T47D (cell line): ENCODE results near the gene GSTO1.
"Not testable (repeated sequence)": the region's sequence is repeated elsewhere in the genome, so short reads cannot be mapped to it uniquely, and the experiment has no call there.

Source experiments
- DNase-seq, 2 experiments: peaks; one replicate each; pipeline versions ENCODE4 v3.0.0 to v3.0.0-alpha.2; 2011 to 2012; ENCODE audit warnings: low read depth in 1 of 2, low spot score in 1 of 2
- JUND ChIP-seq: IDR thresholded peaks from 2 replicates; pipeline ENCODE4 v1.6.1; 2012; ENCODE audit warnings: low read depth
- in situ Hi-C: cut with HindIII; loops from 2 replicates; pipeline ENCODE4 v1.10.0; 2016; ENCODE audit warnings: low sequenced_read_pairs, low pct_unique_long_range_greater_than_20kb

Gene GSTO1

DNA sequence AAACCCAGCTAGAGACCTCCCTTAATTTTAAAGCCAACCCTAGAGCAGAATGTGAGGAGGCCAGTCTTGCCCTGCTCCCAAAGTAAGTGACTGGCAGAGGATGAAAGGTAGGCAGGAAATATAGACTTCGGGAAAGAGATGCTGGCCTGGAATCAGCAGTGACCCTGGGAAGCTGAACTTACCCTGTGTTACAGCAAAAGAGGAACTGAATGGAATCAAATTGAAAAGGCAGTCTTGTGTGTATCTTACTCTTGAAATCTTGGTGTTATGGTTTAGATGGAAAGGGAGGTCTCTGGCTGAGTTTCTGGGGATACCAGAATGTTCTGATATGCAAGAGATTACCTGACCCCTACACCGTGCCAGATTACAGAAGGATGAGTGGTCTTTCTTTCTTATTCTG, 14.6 kb upstream of the GSTO1 start:
- DNase-seq: no peak
- in situ Hi-C loops: no loop called here
- TF ChIP-seq JUND: no peak

DNA sequence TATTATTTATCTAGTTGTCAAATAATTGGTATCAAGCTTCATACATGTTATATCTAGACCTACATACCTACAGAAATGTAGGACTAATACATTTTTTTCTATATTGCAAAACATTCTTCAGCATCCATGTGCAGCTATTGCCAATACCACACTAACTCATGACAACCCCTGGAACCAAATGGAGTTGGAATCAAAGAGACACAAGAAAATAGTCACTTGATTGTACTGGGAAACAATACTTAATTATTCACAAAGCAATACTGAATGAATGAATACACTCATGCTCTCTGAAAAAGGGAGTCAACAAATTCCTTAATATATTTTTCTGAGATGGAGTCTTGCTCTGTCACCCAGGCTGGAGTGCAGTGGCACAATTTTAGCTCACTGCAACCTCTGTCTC, 12.1 kb upstream of the GSTO1 start:
- TF ChIP-seq JUND: no peak
- no peak for DNase-seq
- in situ Hi-C loops: no loop called here

DNA sequence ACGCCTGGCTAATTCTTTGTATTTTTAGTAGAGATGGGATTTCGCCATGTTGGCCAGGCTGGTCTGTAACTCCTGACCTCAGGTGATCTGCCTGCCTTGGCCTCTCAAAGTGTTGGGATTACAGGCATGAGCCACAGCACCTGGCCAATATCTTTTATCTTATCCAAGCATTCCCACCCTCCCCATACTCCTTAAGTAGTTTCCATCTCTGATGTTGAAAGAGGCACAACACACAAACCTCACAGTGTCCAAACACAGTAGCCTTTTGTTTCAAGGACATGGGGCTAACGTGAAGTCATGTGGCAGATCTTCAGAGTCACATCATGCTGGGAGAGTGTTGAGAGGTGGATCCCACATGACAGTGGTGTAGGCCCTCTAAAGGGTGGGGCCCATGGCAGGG, 11.7 kb upstream of the GSTO1 start:
- DNase-seq, in situ Hi-C loops: not testable (repeated sequence)

DNA sequence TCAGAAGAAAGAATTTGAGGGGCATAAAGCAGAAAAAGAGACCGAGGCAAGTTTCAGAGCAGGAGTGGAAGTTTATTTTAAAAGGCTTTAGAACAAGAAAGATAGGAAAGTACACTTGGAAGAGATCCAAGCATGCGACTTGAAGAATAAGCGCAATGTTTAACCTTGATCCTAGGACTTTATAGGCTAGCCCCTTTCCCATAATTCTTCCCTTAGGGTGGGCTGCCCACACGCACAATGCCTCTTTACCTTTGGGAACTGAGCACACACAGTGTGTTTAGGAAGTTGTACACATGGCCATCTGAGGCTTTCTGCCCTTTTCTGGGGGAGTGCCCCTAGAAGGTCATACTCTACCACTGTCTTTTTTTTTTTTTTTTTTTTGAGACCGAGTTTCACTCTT, 11.2 kb upstream of the GSTO1 start:
- no peak for TF ChIP-seq JUND
- no peak for DNase-seq
- in situ Hi-C loops: no loop called here

DNA sequence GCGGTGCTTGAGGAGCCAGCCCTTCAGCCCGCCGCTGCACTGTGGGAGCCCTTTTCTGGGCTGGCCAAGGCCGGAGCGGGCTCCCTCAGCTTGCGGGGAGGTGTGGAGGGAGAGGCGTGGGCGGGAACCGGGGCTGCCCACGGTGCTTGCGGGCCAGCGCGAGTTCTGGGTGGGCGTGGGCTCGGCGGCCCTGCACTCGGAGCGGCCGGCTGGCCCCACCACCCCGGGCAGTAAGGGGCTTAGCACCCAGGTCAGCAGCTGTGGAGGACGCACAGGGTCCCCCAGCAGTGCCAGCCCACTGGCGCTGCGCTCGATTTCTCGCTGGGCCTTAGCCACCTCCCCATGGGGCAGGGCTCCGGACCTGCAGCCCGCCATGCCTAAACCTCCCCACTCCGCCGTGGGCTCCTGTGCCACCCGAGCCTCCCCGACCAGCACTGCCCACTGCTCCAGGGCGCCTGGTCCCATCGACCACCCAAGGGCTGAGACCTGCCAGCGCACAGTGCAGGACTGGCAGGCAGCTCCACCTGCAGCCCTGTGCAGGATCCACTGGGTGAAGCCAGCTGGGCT, 9.5 kb upstream of the GSTO1 start:
- no peak for DNase-seq
- TF ChIP-seq JUND: no peak
- in situ Hi-C loops: no loop called here

DNA sequence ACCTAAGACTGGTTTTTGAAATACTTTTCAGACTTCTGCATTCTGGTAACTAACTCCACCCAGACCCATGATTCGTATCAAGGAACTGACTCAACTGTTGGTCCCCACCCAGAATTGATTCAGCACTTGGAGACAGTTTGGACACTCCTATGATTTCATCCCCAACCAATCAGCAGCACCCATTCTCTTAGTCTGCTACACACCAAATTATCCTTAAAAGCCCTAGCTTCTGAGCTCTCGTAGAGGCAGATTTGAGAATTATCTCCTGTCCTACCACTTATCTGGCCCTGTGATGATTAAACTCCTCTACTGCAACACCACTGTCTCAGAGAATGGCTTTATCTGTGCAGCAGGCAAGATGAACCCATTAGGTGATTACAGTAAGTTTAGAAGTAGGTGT, 7.7 kb upstream of the GSTO1 start:
- no peak for DNase-seq
- no peak for TF ChIP-seq JUND
- in situ Hi-C loops: no loop called here

DNA sequence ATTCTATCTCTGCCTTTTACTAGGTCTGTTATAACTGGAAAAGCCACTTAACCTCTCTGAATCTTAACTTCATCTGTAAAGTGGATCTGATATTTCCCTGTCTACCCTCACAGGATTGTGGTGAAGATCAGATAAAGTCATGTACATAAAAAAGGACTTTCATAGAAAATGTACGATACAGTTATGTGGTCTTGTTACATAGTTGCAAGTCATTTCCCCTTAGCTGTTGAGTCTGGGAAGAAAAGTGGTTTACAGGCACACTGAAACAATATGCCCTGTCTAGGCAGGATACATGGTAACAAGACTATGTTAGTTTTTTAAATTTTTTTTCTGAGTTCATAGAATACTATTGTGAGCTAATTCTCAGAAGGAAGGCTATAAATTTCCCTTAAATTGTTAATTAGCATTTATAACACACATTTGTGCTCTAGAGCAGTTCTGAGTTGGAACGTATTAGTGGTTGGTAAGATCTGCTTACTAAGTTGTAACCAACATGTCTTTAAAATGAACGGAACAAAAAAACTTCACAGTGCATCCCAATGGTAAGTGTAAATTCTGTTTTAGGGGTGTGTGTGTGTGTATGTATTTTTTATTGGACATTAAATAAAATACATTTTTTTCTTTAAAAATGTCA, 7.1 kb upstream of the GSTO1 start:
- DNase-seq: no peak

DNA sequence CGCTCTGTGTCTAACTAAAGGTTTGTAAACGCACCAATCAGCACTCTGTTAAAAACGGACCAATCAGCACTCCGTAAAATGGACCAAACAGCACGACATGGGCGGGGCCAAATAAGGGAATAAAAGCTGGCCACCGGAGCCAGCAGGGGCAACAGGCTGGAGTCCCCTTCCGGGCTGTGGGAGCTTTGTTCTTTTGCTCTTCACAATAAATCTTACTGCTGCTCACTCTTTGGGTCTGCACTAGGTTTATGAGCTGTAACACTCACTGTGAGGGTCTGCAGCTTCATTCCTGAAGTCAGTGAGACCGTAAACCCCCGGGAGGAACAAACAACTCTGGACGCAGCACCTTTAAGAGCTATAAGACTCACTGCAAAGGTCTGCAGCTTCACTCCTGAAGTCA, 5.8 kb upstream of the GSTO1 start:
- in situ Hi-C loops: not testable (repeated sequence)

More for the DNA sequence above, 7.1 kb upstream of the GSTO1 start:
- in situ Hi-C loops: no loop called here
- no peak for TF ChIP-seq JUND

DNA sequence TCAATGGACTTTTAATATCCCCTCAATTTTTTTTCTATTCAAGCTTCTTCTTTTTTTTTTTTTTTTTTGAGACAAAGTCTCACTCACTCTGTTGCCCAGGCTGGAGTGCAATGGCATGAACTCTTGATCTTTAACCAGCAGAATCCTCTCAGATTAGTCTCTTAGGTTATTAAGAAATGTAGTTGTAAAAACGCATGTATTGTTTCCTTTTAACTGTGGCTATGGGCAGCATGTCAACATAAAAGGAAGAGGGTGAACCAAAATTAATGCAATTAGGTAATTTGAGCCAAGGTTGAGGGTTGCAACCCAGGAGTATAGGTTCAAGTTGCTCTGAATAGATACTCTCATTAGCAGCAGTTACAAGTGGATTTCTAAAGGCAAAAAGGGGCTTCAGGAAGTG, 4.3 kb upstream of the GSTO1 start:
- DNase-seq: no peak
- no peak for TF ChIP-seq JUND
- in situ Hi-C loops: no loop called here

More for the DNA sequence above, 5.8 kb upstream of the GSTO1 start:
- DNase-seq: not testable (repeated sequence)

DNA sequence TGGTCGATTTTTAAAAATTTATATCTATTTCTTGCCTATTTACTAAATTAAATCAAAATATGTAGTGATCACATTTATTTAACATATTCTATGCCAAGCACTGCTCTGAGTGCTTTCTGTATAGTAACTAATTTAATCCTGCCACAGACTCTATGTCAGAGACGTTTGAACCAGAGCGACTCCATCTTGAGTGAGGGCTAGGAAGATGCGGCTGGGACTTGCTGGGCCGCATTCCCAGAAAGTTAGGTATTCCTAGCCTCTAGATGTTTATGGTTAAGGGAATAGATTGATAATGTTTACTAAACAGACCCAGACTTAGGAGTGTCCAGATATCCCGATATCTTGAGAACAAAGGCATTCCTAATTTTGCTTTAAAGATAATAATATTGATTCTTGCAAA, 3.2 kb upstream of the GSTO1 start:
- no peak for TF ChIP-seq JUND
- in situ Hi-C loops: no loop called here
- DNase-seq: no peak

DNA sequence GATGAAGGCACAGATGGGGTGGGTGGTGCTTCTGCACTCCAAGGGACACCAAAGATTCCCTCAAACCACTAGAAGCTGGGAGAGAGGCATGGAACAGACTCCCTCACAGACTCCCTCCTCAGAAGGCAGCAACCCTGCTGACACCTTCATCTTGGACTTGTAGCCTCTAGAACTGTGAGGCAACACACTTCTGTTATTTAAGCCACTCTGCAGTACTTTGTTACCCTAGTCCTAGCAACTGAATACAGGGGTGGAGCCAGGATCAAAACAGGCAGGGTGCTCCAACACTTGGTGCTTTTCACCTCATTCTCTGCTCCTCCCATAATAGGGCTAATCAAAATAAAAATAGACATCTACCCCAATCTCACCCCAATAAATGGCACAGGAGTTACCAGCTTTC, 2.3 kb upstream of the GSTO1 start:
- no peak for TF ChIP-seq JUND
- in situ Hi-C loops: no loop called here
- no peak for DNase-seq

DNA sequence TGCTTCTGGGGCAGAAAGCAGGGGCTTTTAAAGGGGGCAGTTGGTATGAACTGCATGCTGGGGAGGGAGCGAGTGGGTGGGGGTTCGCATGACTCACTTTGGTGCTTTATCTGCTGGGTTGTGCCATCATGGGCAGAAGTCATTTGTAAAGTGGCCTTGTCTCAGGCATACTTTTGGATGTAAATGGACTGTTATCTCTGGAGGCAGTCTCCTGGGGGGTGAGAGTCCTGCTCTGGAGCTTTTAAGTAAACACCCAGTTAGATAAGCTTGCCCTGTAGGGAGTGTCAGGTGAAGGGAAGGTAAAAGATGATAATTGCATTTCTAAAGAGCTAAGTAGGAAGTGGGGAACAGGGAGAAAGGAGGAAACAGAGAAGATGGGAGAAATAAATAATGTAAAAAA, 1.6 kb upstream of the GSTO1 start:
- TF ChIP-seq JUND: no peak
- in situ Hi-C loops: no loop called here
- no peak for DNase-seq

DNA sequence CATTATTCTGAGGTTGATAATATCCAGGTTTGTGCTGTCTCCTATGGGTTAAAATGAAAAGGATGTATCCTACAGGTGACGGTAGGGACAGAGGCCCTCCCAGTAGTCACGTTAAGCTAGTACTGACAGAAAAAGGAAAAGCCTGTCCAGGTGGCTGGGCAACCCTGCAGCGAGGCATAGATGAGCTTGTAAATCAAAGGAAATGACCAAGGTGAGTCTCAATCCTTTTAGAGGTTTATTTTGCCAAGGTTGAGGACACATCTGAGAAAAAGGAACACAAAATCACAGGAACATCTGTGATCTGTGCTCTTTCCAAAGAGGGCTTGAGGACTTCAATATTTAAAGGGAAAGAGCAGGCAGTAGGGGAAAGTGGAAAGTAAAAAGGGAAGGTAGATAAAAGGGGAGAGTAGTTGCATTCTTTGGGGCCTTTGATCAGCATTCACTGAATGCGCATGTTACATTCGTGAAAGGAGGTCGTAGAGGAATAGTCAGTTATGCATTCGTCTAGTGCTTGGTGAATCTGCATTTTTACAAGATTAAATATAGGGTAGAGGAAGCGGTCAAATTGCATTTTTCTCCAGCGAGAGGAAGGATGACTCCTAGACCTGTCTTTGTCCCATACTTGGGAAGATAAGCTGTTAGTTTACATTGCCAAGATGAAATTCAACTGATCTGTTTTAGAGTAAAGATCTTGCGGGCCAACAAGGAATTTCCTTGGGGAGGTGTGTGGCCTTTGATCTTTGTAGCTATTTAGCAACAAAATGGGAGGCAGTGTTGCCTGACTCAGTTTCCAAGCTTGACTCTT, 884 bp upstream of the GSTO1 start:
- in situ Hi-C loops: no loop called here
- no peak for TF ChIP-seq JUND
- no peak for DNase-seq
